DMS53 (cell line): ENCODE data around the gene AFG3L2.

Source experiments
- DNase-seq: peaks from one replicate; lab custom pipeline; 2025; lab: John Stamatoyannopoulos, UW

AFG3L2 gene

DNA sequence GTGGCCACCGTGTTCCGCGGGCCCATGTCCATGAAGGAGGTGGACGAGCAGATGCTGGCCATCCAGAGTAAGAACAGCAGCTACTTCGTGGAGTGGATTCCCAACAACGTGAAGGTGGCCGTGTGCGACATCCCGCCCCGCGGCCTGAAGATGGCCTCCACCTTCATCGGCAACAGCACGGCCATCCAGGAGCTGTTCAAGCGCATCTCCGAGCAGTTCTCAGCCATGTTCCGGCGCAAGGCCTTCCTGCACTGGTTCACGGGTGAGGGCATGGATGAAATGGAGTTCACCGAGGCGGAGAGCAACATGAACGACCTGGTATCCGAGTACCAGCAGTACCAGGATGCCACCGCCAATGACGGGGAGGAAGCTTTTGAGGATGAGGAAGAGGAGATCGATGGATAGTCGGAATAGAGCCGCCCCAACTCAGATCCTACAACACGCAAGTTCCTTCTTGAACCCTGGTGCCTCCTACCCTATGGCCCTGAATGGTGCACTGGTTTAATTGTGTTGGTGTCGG, 51.2 kb downstream of the AFG3L2 start:
- no peak for DNase-seq

DNA sequence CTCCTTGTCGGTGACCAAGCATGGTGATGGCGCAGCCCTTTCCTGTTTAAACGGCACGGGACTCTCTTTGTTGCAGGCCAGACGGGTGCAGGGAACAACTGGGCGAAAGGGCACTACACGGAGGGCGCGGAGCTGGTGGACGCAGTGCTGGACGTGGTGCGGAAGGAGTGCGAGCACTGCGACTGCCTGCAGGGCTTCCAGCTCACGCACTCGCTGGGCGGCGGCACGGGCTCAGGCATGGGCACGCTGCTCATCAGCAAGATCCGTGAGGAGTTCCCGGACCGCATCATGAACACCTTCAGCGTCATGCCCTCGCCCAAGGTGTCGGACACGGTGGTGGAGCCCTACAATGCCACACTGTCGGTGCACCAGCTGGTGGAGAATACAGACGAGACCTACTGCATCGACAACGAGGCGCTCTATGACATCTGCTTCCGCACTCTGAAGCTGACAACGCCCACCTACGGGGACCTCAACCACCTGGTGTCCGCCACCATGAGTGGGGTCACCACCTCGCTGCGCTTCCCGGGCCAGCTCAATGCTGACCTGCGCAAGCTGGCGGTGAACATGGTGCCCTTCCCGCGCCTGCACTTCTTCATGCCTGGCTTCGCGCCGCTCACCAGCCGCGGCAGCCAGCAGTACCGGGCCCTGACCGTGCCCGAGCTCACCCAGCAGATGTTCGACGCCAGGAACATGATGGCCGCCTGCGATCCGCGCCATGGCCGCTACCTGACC, 51.9 kb downstream of the AFG3L2 start:
- DNase-seq, result no peak

DNA sequence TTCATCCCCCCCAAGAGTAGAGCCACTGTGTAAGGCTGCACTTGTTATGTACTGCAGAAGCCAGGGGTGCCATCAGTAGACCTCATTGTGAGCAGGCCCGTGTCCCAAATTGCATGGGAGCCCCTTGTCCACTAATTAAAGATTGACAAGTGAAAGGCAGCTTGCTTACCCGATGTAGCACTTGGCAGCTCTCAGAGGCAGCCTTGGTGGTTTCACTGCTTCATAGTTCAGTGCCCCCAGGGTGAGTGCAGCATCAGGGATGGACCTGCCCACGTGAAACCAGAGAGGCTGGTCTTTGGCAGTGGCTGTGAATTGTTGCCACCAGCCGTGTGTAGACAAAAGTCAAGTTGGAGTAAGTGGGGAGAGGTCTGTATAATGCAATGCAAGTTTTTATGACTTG, 55.7 kb downstream of the AFG3L2 start:
- no peak for DNase-seq

DNA sequence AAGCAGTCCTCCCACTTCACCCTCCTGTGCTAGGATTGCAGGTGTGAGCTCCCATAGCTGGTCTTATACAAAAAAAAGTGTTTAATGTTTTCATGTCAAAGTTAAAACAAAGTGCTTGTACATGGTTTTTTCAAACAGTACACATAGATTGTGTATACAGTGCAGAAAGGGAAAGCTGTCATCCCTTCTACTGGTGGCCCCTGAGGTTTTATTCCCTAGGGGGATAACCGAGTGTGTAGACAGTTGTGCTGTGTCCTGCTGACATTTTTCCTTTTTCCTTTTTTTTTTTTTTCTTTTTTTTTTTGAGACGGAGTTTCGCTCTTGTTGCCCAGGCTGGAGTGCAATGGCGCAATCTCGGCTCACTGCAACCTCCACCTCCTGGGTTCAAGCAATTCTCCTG, 58.2 kb downstream of the AFG3L2 start:
- no peak for DNase-seq

DNA sequence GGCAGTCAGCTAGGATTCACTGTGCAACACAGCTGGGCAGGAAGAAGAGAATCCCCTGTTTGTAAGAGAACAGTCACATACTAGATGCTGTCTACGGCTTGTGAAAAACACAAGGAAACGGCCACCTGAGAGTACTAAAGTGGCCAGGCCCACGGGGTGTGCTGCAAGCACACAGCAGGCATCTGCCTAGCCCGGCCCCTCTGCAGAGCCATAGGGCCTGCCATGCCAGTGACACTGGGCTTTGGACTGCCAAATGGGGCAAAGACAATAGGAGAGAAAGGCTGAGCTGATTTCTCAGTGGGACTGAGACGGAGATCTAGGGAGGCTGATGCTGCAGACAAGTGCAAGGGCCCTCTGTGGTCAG, 58.7 kb downstream of the AFG3L2 start:
- DNase-seq, result no peak

DNA sequence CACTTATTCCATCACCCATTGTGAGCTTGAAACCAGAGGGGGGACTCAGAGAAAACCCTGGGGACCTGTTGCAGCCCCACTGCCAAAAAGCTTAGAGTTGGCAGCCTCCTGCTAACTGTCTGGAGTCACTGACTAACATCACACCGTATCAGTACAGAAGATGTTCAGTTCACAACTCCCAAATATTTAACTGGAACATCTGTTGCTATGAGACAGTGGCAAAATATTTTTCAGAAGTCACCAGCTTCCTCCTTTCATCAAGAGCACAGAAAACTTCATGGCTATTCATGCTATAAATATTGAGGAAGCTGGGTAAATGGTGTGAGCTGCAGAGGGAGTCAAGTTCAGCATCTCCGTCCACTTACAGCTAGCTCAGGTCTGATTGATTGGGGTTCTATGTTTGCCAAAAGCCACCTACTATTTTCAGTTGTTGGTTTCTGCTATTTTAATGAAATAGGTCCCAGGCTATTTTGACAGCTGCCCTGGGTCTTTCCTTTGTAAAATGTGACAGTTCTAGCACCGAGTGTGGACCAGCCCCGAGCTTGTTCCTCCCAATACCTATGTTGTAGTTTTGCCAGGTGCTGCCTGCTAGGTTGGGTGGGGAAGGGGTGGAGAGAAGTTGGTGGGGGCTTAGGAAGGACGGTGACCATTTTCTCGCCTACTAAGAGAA, 59.2 kb downstream of the AFG3L2 start:
- DNase-seq, result peak; percentile 46

DNA sequence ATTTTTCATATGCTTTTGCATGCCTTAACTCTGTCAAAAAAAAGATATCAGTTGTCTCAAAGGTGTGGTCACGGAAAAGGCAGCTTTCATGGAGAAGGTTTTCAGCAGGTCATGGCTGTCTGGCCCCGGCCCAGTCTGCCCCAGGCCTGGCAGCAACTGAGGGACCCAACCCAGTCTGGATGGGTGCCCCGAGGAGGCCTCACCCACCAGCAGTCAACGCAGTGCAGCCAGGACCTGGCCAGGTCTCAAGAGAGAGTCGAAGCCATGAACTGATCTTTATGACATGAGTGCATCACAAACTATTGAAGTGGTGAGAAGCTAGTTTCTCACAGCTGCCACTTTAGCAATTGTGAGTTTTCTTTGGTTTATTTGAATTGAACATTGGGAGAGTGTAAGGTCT, 61.1 kb downstream of the AFG3L2 start:
- DNase-seq, result no peak

DNA sequence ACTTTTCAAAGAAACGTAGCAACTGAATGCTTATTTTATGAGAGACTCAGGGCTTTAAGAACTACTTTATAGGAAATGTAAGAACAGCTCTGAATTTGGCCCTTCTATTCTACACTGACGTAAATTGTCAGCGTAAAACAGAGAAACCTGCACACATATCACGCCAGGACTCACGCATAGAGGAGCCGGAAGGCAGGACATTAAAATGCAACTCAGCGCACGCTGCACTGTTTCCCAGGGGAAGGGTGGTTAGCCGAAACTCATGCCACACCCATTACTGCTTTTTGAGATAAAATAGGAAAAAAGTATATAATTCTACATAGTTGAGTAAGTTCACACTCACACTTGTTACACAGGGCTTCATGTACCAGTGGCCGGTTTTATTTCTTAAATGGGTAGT, 61.5 kb downstream of the AFG3L2 start:
- DNase-seq, result no peak

DNA sequence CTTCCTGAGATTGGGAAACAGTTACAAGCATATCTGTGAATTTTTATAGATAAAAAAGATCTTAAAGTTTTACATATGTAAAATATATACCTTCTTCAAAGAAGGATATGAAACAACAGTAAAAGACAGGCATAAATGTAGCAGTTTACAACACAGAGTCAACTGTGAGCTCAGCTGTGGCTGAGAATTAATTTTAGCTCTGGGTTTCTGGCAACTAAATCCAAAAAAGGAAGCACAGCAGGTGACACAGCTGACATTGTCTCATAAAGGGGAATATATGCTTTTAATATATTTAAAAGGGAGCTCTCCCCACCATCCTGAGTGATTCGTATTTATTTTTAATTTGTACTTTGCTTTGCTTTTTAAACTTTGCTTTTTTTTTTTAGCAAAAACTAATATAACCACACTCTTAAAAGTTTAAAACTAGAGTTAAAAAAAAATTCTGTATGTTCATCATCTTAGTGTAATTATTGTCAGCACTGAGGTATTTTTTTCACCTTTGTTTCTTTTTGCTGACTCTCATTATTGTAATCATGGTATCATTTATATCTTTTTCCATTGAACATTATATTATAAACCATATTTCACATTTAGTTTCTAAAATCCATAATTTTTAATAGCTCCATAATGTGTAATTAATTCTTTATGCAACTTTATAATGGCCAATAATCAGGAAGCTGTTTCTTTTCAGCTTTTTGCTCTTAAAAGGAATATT, 62.3 kb downstream of the AFG3L2 start:
- no peak for DNase-seq

DNA sequence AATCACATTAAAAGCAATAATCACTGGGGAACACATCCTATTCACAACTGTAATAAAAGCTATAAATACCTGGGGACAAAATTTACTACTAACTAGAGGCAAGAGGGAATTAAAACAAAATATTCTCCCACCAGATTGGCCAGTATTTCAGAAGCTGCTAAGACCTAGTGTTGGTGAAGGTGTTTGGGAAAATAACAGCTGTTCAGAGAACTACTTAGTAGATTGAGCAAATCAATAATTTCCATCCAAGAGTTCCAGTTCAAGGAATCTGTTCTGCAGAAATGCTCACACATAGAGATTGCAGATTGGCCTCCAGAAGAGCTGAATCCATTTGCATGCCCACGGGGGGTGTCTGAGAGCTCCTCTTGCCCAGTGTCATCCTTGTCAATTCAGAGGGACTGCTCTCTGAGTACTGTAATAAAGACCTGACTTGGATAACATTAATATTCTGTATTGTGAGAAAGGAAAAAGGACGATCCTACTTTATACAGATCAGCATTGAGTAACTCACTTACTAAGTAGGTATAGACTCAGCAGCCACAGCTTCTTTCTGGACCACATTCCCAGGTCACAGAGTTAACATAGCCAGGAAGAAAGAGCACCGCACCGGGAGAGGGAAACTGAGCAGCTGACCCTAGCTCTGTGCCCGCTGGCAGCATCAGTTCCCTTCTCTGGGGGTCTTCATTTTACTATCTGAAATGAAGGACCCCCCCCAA, 63.3 kb downstream of the AFG3L2 start:
- DNase-seq, result no peak

DNA sequence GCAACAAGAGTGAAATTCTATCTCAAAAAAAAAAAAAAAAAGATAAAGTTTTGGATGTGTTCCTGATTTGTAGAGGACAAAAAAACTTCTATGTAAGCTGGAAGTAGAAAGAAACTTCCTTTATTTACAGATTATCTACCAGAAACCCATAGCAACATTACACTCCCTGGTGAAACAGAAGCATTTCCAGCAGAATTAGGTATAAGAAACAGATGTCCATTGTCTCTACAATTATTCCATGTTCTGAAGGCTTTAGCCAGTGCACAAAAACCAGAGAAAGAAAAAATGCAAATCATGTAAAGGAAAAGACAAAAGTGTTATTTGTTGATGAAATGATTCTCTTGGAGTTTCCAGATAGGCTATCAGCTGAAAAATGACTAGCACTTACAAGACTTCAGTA, 64.1 kb downstream of the AFG3L2 start:
- DNase-seq, result no peak

DNA sequence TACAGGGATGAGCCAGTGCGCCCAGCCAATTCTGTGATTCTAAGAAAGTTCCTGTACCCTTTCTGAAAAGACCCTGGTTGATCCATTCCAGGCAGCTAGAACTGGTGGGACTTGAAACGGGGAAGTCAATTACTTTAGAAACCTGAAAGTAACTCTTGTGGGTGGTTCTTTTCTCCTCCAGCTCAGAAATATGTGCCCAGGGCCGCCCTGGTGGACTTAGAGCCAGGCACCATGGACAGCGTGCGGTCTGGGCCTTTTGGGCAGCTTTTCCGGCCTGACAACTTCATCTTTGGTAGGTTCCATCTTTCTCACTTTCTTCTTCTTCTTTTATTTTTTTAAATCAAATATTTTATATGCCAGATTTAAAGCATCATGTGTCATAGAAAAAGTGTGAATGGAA, 66.3 kb downstream of the AFG3L2 start:
- no peak for DNase-seq

DNA sequence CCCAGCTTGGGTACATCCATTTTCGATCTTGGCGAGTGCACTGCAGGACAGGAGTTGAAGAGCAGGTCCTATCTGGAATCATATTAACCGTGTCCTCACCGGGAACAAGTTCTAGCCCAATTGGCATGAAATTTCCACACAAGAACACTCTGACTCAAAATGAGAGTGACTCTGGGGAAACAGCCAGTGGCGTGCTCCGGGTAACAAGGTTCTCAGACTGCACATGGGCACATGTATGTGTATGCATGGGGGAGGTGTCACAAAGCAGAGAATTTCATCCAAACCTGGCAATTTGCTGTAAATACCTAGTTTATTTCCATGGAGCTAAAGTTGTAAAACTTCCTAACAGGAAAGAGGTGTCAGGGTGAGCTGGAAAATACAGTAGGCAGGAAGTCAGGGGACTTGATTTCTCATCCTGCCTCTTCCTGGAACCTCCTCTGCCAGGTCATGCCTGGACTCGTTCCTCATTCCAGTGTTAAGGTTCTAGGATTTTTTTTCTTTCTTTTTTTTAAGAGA, 67.3 kb downstream of the AFG3L2 start:
- no peak for DNase-seq

DNA sequence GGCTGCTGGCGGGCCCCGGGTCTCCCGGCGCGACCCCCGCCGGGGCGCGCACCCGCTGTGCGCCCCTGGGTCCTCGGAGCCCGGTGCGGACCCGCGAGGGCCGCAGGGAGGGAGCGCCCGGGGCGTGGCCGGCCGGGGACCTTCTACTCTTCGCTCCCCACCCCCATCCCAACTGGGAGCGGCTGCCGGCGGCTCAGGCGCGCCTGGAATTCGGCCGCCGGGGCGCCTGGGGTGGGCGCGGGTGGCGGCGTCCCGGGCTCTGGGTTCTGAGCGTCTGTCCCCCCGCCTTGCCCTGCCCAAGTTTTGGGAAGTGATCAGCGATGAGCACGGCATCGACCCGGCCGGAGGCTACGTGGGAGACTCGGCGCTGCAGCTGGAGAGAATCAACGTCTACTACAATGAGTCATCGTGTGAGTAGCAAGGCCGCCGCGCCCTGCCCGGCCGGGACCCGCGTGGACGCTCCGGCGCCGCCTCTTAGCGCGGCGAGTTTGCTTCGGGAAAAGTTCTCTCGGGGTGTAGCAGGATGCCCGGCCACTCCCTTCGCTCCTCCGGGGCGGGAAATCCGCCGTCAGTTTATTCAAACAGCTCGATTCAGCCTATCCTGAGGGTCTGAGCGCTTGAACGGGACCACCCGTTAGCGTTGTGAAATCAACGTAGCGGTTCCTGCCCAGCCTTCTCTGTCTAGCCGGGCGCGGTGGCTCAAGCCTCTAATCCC, 68.5 kb downstream of the AFG3L2 start:
- DNase-seq, result peak; percentile 87

DNA sequence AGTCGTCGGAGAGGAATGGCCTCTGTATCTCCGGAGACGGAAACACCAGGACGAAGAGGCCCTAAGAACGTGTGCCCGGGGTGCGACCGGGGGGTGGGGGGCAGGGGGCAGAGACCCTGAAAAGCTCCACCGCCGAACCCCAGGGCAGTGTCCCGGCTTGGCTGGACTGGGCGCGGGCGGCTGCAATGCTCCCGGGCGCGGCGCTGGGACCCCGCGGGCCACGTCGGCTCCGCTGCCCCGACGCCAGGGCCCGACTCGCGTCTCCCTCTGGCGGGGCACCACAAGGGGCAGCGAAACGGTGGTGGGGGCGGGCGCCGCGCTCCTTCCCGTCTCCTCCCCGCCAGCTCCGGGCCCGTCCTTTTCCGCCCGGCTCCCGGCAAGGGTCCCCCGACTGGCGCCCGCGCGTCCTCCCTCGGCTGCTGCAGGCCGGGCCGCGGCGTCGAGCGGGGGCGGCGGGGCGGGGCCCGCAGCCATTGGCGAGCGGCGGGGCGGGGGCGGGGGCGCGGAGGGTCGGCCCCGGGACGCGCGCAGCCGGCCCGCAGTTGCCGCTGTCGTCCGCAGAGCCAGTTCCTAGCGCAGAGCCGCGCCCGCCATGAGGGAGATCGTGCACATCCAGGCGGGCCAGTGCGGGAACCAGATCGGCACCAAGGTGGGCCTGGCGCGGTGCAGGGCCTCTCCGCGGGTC, 69.2 kb downstream of the AFG3L2 start, which contains the start of gene TUBB6:
Gene TUBB6, plus strand, starts transcription at position 541 of the 685 bp plus-strand sequence. Its CDS starts 52 bp downstream, at position 593.
- DNase-seq, result peak; percentile 76

DNA sequence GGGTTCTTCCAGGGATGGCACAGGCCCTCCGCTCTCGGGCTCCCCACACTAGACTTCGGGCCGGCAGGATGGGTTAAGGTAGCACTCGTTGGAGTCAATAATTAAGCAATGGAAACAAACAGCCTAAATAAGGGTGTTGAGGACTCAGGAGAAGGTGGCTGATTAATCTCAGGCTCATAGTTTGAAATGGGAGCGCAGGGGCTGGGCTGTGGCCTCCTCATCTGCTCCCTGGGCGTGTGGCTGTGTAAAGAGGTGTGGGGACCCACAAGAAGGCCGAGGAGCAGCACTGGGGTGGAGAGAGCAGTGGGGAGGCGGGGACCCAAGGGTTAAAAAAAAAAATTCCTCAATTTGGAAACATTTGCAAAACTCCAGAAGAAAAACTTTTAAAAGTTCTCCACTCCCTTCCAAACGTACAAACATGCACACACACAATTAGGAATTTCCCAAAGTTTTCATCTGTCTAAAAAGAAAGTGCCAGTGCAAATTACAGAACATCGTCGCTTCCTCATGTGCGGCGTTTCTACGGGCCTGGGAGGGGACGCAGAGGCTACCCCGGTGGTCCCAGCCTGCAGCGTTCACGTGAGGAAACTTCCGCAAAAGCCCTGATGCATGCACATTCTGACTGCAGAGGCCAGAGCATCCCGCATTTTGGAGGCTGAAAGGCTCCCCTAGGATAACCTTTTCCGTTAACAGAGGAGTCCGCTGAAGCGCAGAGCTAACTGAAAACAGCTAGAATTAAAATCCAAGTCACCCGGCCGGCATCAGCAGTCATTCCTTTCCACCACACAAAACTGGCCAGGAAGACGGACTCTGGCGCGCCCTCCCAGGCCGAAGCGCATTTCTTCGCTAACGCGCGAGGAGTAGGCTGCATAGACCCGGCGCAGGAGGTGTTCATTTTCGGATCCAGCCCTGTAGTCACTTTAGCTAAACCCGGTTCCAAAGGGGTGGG, 70.0 kb downstream of the AFG3L2 start:
- DNase-seq, result peak; percentile 62

DNA sequence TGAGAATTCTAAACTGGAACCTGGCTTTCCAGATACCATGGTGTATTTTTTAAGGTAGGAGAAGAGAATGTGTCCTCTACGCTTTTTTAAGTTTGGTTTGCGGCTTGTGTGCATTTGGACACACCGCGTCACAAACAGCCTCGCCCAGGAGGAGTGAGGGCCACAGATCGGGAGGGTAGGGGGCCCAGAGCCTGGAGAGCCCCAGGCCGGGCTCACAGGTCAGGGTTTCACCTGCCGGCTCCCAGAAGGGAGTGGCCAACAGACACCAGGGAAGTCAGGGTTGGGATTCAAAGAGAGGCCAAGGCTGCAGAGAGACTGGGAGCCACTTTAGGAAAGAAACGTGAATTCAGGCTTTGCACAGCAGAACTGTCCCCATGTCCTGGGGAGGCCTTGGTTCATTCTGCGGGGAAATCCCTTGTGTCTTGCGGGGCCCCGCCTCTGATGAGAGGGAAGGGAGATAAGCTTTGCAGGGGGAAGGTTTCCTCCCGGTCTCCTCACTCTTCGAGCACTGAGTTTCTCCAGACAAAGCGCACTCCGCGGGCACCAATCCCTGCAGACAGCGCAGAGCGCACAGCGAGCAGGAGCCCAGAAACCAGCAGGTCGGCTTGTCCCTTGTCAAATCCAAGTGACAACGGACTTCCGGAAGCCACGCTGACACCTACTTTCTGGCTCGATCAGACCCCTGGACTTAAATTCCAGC, 70.9 kb downstream of the AFG3L2 start:
- no peak for DNase-seq

DNA sequence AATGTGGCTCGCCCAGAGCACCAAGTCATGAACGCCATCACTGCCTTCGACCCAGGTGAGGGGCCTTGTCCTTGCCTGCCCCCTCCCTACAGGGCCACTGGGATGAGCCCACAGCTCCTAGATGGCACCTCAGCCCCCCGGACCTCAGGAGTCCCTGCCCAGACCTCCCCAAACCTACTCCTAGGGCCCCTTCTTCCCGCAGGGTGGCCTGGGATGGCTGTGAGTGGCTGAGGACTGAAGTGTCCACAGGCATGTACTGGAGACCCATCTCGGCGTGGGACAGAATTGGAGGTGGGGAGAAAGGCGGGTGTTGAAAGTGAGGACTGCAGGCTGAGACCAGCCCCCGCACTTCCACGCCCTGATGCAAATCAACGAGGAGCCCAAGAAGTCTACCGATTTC, 71.8 kb downstream of the AFG3L2 start:
- DNase-seq, result no peak
